ENCODE data around the gene DBNDD1.

Gene DBNDD1

DNA sequence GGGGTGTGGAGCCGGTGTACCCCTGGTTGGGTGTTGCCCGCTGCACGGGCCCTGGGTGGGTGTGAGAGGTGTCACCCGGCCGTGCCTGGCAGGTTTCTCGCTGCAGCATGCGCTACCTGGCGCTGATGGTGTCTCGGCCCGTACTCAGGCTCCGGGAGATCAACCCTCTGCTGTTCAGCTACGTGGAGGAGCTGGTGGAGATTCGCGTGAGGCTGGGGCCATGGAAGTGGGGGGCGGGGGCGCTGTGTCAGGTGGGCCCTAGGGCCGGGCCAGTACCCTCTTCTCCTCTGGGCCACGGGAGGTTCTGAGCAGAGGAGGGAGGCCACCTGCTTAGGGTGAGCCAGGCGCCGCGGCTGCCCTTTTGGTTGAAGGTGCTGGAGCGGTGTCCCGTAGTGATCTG lies 57.3 kb downstream of the DBNDD1 start:
- Histone ChIP-seq H2AFZ (ENCODE audit: low read length, unreplicated experiment) (no peak overlapping the region), H3K27ac (ENCODE audit: low read depth, low read length) (no peak overlapping the region), H3K27me3 (ENCODE audit: insufficient read depth, low read length) (no peaks in the 10 kb centered on the region), H3K4me1 (ENCODE audit: control insufficient read depth, insufficient read depth, low read length, unreplicated experiment) (no peaks in the 10 kb centered on the region), H3K36me3 (ENCODE audit: insufficient read depth, low read length) (peaks cover 7% of the 10 kb centered on the region; the same call in 1 of the 2 replicates), H3K79me2 (ENCODE audit: control insufficient read depth, insufficient read depth, low read length, unreplicated experiment) (no peaks in the 10 kb centered on the region), H3K4me3 (ENCODE audit: low read depth, low read length) (no peak overlapping the region)

DNA sequence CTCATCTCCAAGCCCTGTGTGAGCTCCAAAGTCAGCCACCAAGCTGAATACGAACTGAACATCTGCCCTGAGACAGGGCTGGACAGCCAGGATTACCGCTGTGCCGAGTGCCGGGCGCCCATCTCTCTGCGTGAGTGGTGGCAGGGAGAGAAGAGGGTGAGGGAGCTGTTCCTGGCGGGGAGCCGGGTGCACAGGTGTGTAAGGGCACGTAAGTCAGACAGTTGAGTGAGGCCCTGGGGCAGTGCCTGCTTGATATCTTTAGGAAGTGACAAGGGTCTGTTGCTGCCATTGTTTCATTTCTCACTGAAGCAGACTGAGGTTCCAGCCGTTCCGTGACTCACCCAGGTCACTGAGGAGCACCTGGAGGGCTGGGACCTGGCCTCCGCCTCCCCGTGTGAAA lies 58.3 kb downstream of the DBNDD1 start:
- H3K27ac ChIP-seq (ENCODE audit: low read depth, low read length): no peak overlapping the region
- no peaks in the 10 kb centered on the region for H3K27me3 ChIP-seq (ENCODE audit: insufficient read depth, low read length)
- no peaks in the 10 kb centered on the region for H3K79me2 ChIP-seq (ENCODE audit: control insufficient read depth, insufficient read depth, low read length, unreplicated experiment)
- peaks cover 7% of the 10 kb centered on the region; the same call in 1 of the 2 replicates for H3K36me3 ChIP-seq (ENCODE audit: insufficient read depth, low read length)
- no peaks in the 10 kb centered on the region for H3K4me1 ChIP-seq (ENCODE audit: control insufficient read depth, insufficient read depth, low read length, unreplicated experiment)
- H2AFZ ChIP-seq (ENCODE audit: low read length, unreplicated experiment): no peak overlapping the region
- H3K4me3 ChIP-seq (ENCODE audit: low read depth, low read length): no peak overlapping the region

GRCh38 chr16:89958596-89958995 lies 60.7 kb downstream of the DBNDD1 start:
- Histone ChIP-seq H3K4me1 (ENCODE audit: control insufficient read depth, insufficient read depth, low read length, unreplicated experiment) (no peaks in the 10 kb centered on the region), H3K27me3 (ENCODE audit: insufficient read depth, low read length) (no peaks in the 10 kb centered on the region), H2AFZ (ENCODE audit: low read length, unreplicated experiment) (no peak overlapping the region), H3K27ac (ENCODE audit: low read depth, low read length) (no peak overlapping the region), H3K36me3 (ENCODE audit: insufficient read depth, low read length) (peaks cover 7% of the 10 kb centered on the region; the same call in 1 of the 2 replicates), H3K79me2 (ENCODE audit: control insufficient read depth, insufficient read depth, low read length, unreplicated experiment) (no peaks in the 10 kb centered on the region), H3K4me3 (ENCODE audit: low read depth, low read length) (no peak overlapping the region)

GRCh38 chr16:89958068-89958467 lies 61.2 kb downstream of the DBNDD1 start:
- Histone ChIP-seq H3K4me3 (ENCODE audit: low read depth, low read length) (no peak overlapping the region), H2AFZ (ENCODE audit: low read length, unreplicated experiment) (no peak overlapping the region), H3K36me3 (ENCODE audit: insufficient read depth, low read length) (peaks cover 7% of the 10 kb centered on the region; the same call in 1 of the 2 replicates), H3K4me1 (ENCODE audit: control insufficient read depth, insufficient read depth, low read length, unreplicated experiment) (no peaks in the 10 kb centered on the region), H3K79me2 (ENCODE audit: control insufficient read depth, insufficient read depth, low read length, unreplicated experiment) (no peaks in the 10 kb centered on the region), H3K27ac (ENCODE audit: low read depth, low read length) (no peak overlapping the region), H3K27me3 (ENCODE audit: insufficient read depth, low read length) (no peaks in the 10 kb centered on the region)

DNA sequence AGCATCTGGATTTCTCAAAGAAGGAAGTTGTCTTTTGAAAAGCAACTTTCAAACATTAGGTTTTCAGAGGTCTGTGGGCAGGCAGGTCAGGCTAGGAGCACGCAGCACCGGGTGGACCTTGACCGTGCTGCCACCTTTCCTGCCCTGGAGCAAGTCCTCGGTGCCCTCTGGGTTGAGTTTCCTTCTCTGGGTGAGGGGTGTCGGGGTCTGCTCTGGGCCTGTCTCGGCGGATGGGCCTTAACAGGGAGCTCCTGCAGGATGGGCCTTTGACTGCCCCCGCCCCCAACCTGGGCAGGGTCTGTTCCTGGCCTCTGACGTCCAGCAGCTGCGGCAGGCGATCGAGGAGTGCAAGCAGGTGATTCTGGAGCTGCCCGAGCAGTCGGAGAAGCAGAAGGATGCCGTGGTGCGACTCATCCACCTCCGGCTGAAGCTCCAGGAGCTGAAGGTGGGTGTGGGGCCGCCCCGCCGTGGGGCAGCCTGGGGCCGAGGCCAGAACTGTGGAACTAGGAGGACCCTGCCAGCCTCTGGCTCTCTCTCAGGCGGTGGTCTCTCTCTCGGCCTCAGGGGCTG lies 62.0 kb downstream of the DBNDD1 start:
- H3K4me3 ChIP-seq (ENCODE audit: low read depth, low read length): no peak overlapping the region
- peaks cover 3% of the 10 kb centered on the region for H3K79me2 ChIP-seq (ENCODE audit: control insufficient read depth, insufficient read depth, low read length, unreplicated experiment)
- no peak overlapping the region for H2AFZ ChIP-seq (ENCODE audit: low read length, unreplicated experiment)
- H3K4me1 ChIP-seq (ENCODE audit: control insufficient read depth, insufficient read depth, low read length, unreplicated experiment): no peaks in the 10 kb centered on the region
- no peak overlapping the region for H3K27ac ChIP-seq (ENCODE audit: low read depth, low read length)
- peaks cover 7% of the 10 kb centered on the region; the same call in 1 of the 2 replicates for H3K36me3 ChIP-seq (ENCODE audit: insufficient read depth, low read length)
- H3K27me3 ChIP-seq (ENCODE audit: insufficient read depth, low read length): no peaks in the 10 kb centered on the region

DNA sequence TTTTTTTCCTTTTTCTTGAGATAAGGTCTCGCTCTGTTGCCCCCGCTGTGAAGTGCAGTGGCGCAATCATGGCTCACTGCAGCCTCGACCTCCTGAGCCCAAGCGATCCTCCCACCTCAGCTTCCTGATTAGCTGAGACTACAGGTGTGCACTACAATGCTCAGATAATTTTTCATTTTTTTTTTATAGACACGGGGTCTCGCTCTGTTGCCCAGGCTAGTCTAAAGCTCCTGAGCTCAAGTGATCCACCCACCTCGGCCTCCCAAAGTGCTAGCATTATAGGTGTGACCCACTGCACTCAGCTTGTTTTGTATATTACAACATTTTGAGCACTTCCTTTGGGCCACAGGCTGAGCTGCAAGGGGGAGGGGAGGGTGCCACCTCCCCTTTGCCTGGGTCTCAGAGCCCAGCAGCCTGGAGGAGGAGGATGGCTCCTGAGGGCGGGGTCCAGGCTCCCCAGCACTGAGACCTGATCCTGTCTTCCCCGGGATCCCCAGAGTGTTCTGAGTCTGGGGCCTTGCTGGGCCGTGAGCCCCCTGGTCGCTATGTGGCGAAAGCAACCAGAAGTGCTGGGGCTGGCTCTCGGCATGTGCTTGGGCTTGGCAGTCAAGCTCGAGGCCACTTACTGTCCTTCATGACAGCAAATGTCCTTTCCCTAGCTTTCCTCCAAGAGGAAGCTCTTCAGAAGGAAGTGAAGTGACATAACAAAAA lies 62.6 kb downstream of the DBNDD1 start:
- Histone ChIP-seq H3K27me3 (ENCODE audit: insufficient read depth, low read length) (no peaks in the 10 kb centered on the region), H3K79me2 (ENCODE audit: control insufficient read depth, insufficient read depth, low read length, unreplicated experiment) (peaks cover 3% of the 10 kb centered on the region), H2AFZ (ENCODE audit: low read length, unreplicated experiment) (no peak overlapping the region), H3K4me1 (ENCODE audit: control insufficient read depth, insufficient read depth, low read length, unreplicated experiment) (no peaks in the 10 kb centered on the region), H3K27ac (ENCODE audit: low read depth, low read length) (no peak overlapping the region), H3K4me3 (ENCODE audit: low read depth, low read length) (no peak overlapping the region), H3K36me3 (ENCODE audit: insufficient read depth, low read length) (peaks cover 7% of the 10 kb centered on the region; the same call in 1 of the 2 replicates)

DNA sequence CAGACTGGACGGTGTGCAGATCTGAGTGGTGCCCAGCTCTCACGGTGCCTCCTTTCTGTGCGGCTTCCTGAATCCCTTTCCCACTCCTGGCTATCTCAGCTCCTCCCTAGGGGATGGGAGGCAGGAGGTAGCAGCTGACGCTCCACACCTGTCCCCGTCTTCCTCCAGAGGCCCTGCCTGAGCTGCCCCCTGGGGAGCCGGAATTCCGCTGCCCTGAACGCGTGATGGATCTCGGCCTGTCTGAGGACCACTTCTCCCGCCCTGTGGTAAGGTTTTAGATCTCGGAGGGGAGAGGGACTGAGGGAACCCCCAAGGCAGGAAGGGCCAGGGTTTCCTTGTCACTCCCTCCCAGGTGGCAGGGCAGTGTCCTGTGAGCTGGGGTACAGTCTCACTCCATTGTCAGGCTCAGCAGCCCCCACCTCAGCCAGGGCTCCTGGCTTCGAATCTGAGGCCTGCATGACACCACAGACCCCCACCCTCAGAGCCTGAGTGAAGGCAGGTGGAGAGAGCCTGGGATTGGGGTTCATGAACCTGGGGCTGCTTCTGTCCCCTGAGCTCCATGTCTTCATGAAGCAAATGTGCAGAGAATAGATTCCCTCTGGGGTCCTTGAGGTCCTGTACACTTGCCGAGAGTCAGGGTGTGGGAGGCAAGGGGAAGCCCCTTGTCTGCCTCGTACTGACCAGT lies 64.1 kb downstream of the DBNDD1 start:
- Histone ChIP-seq H3K27ac (ENCODE audit: low read depth, low read length) (no peak overlapping the region), H3K4me3 (ENCODE audit: low read depth, low read length) (no peak overlapping the region), H2AFZ (ENCODE audit: low read length, unreplicated experiment) (no peak overlapping the region), H3K36me3 (ENCODE audit: insufficient read depth, low read length) (peaks cover 7% of the 10 kb centered on the region; the same call in 1 of the 2 replicates), H3K4me1 (ENCODE audit: control insufficient read depth, insufficient read depth, low read length, unreplicated experiment) (no peaks in the 10 kb centered on the region), H3K79me2 (ENCODE audit: control insufficient read depth, insufficient read depth, low read length, unreplicated experiment) (peaks cover 3% of the 10 kb centered on the region), H3K27me3 (ENCODE audit: insufficient read depth, low read length) (no peaks in the 10 kb centered on the region)
